Stomach (tissue), 9 donors: ENCODE measurements around the gene RBMS3. TPM values are rescaled to one million over a fixed set of nuclear protein-coding genes. Genes with fewer than 3 reads are reported as not detected.

Experiments
- DNase-seq, 2 donors: peaks; one replicate each; pipeline versions ENCODE4 v3.0.0 to v3.0.0-alpha.2; 2013 to 2019
- H3K27ac ChIP-seq, 5 donors: fragments of 200-600 bp in 4 of 5; sonication (generic) in 4 of 5; one replicate each; pipeline ENCODE4 v1.5.1; 2013 to 2019; ENCODE audit warnings: mild to moderate bottlenecking in 1 of 5, moderate library complexity in 1 of 5
- H3K27me3 ChIP-seq, 3 donors: fragments of 200-600 bp; sonication (generic); one replicate each; pipeline ENCODE4 v1.5.1; 2017 to 2019; ENCODE audit warnings: mixed run types in 1 of 3
- H3K36me3 ChIP-seq, 4 donors: fragments of 200-600 bp; sonication (generic); 1 replicate in 3 of 4; 2 replicates in 1 of 4; pipeline ENCODE4 v1.5.1; 2016 to 2019
- H3K4me1 ChIP-seq, 4 donors: fragments of 200-600 bp; sonication (generic); one replicate each; pipeline ENCODE4 v1.5.1; 2016 to 2019
- H3K4me3 ChIP-seq, 4 donors: fragments of 200-600 bp; sonication (generic) in 3 of 4; one replicate each; pipeline ENCODE4 v1.5.1; 2016 to 2019; ENCODE audit warnings: mild to moderate bottlenecking in 1 of 4
- H3K9me3 ChIP-seq, 4 donors: fragments of 200-600 bp; sonication (generic); one replicate each; pipeline ENCODE4 v1.5.1; 2016 to 2019
- CTCF ChIP-seq, 7 experiments: fragments of 450-650 bp in 4 of 7; fragments of 200-600 bp in 3 of 7; sonication (generic) in 3 of 7; IDR thresholded peaks; one replicate each; pipeline ENCODE4 v1.5.1; 2016 to 2019; ENCODE audit warnings: antibody characterized with exemption in 7 of 7, control low read depth in 2 of 7, mild to moderate bottlenecking in 1 of 7
- EP300 ChIP-seq: sonication (generic); formaldehyde crosslinking; IDR thresholded peaks from one replicate; pipeline ENCODE4 v1.6.1; 2017; ENCODE audit warnings: antibody characterized with exemption
- POLR2A ChIP-seq, 4 donors: fragments of 450-650 bp; IDR thresholded peaks; one replicate each; pipeline ENCODE4 v1.6.1; 2016; ENCODE audit warnings: antibody characterized with exemption in 4 of 4, control low read depth in 2 of 4, mild to moderate bottlenecking in 1 of 4, moderate library complexity in 1 of 4
- POLR2AphosphoS5 ChIP-seq, 3 donors: sonication (generic); formaldehyde crosslinking; IDR thresholded peaks; one replicate each; pipeline ENCODE4 v1.6.1; 2016; ENCODE audit warnings: antibody characterized with exemption in 3 of 3
- WGBS, 5 donors: extraction: QIAGEN DNeasy Blood & Tissue Kit in 3 of 5; methylation state at CpG; one replicate each; pipeline versions ENCODE4 v1.1.5 to v1.1.7; 2013 to 2018; 5-methylcytosine and 5-hydroxymethylcytosine counted together
- intact Hi-C: fragments of 100-400 bp; cut with DNase I; formaldehyde crosslinking; loops from one replicate; pipeline ENCODE4 v1.15.1; 2023; ENCODE audit warnings: low total_unique reads
- polyA plus RNA-seq, 3 donors: library from polyadenylated mRNA; stranded (reverse); fragments of 200-250 nt; gene quantifications; one replicate each; pipeline ENCODE4 v1.2.3, GENCODE V29; 2013
- total RNA-seq, 5 donors: library from RNA; depleted of rRNA; stranded (reverse); fragments of >200 nt; gene quantifications; one replicate each; pipeline versions ENCODE4 v1.1.0 to v1.2.3, GENCODE V29; 2014 to 2016
- donor health status: healthy with polysubstance abuse.
- donor health status: Bipolar disorder and iron deficiency.
- donor health status: healthy.

Gene RBMS3
- total and polyA plus RNA-seq, 8 donors: 2.0 to 103 (median 16.0) TPM

- no peaks in the 10 kb centered on the region for H3K36me3 ChIP-seq
- intact Hi-C loops: no loop called here
- H3K27me3 ChIP-seq: no peaks in the 10 kb centered on the region
- no peak overlapping the region for H3K4me3 ChIP-seq
- no peak for DNase-seq
- H3K4me1 ChIP-seq: peaks cover 6 to 35% (median 25%) of the 10 kb centered on the region in 4 donors
- WGBS, 5 donors: 21 to 37% (median 26%) methylated on average over 3 of the region's 3 CpGs
- no peaks in the 10 kb centered on the region for H3K9me3 ChIP-seq
- no peak overlapping the region for H3K27ac ChIP-seq
- no peak for TF ChIP-seq POLR2A (IDR thresholded peaks at IDR 0.05)
- TF ChIP-seq EP300: no peak
- no peak for TF ChIP-seq CTCF (IDR thresholded peaks at IDR 0.05)
- TF ChIP-seq POLR2AphosphoS5 (IDR thresholded peaks at IDR 0.05): no peak
Measured at GRCh38 chr3:29514912-29515311, 234.0 kb downstream of the RBMS3 start.

GRCh38 chr3:29515451-29515850, 234.6 kb downstream of the RBMS3 start:
- Histone ChIP-seq H3K4me3 (no peak overlapping the region), H3K9me3 (no peaks in the 10 kb centered on the region), H3K27ac (no peak overlapping the region), H3K36me3 (no peaks in the 10 kb centered on the region), H3K4me1 (peaks cover 6 to 35% (median 25%) of the 10 kb centered on the region in 4 donors), H3K27me3 (no peaks in the 10 kb centered on the region)
- no peak for DNase-seq
- TF ChIP-seq CTCF (IDR thresholded peaks at IDR 0.05) (no peak), POLR2AphosphoS5 (IDR thresholded peaks at IDR 0.05) (no peak), POLR2A (IDR thresholded peaks at IDR 0.05) (no peak), EP300 (no peak)
- intact Hi-C loops: no loop called here
- 54 to 81% (median 64%) methylated on average over 2 of the region's 2 CpGs for WGBS, 5 donors

- Histone ChIP-seq H3K27ac (no peak overlapping the region), H3K4me3 (no peak overlapping the region), H3K9me3 (no peaks in the 10 kb centered on the region), H3K36me3 (no peaks in the 10 kb centered on the region), H3K27me3 (no peaks in the 10 kb centered on the region), H3K4me1 (peaks cover 6 to 43% (median 25%) of the 10 kb centered on the region in 4 donors)
- intact Hi-C loops: no loop called here
- WGBS, 5 donors: 85 to 94% (median 93%) methylated on average over 4 of the region's 4 CpGs
- no peak for DNase-seq
- no peak for TF ChIP-seq POLR2AphosphoS5 (IDR thresholded peaks at IDR 0.05)
- TF ChIP-seq POLR2A (IDR thresholded peaks at IDR 0.05): no peak
Measured at GRCh38 chr3:29516164-29516563, 235.3 kb downstream of the RBMS3 start.

- Histone ChIP-seq H3K4me3 (no peak overlapping the region), H3K27ac (no peak overlapping the region), H3K27me3 (no peaks in the 10 kb centered on the region), H3K4me1 (peaks cover 21 to 48% (median 26%) of the 10 kb centered on the region in 4 donors), H3K36me3 (no peaks in the 10 kb centered on the region), H3K9me3 (no peaks in the 10 kb centered on the region)
- WGBS, 5 donors: 83 to 88% (median 86%) methylated on average over 3 of the region's 3 CpGs
- no peak for DNase-seq
- TF ChIP-seq EP300 (no peak), CTCF (IDR thresholded peaks at IDR 0.05) (no peak), POLR2AphosphoS5 (IDR thresholded peaks at IDR 0.05) (no peak), POLR2A (IDR thresholded peaks at IDR 0.05) (no peak)
- intact Hi-C loops: no loop called here
Measured at GRCh38 chr3:29520764-29521163, 239.9 kb downstream of the RBMS3 start.

- Histone ChIP-seq H3K27me3 (no peaks in the 10 kb centered on the region), H3K9me3 (no peaks in the 10 kb centered on the region), H3K36me3 (no peaks in the 10 kb centered on the region), H3K4me1 (peaks cover 21 to 51% (median 28%) of the 10 kb centered on the region in 4 donors), H3K4me3 (no peak overlapping the region), H3K27ac (no peak overlapping the region)
- 82 to 89% (median 82%) methylated on average over 1 of the region's 1 CpG for WGBS, 5 donors
- intact Hi-C loops: no loop called here
- no peak for DNase-seq
- TF ChIP-seq POLR2A (IDR thresholded peaks at IDR 0.05) (no peak), POLR2AphosphoS5 (IDR thresholded peaks at IDR 0.05) (no peak), EP300 (no peak), CTCF (IDR thresholded peaks at IDR 0.05) (no peak)
Measured at GRCh38 chr3:29521293-29521692, 240.4 kb downstream of the RBMS3 start.
